Measurements from ENCODE around the gene ZKSCAN3.
"Not testable (repeated sequence)": the region's sequence is repeated elsewhere in the genome, so short reads cannot be mapped to it uniquely, and the experiment has no call there.

The ZKSCAN3 gene

GRCh38 chr6:28349892-28350737, at the start of gene ZKSCAN3:
TSS of gene ZKSCAN3 (plus strand) at chr6:28349947. CDS start at chr6:28359587, 9,640 bp downstream.
- DNase-seq (ENCODE audit: low read depth), result peak; percentile 68

DNA sequence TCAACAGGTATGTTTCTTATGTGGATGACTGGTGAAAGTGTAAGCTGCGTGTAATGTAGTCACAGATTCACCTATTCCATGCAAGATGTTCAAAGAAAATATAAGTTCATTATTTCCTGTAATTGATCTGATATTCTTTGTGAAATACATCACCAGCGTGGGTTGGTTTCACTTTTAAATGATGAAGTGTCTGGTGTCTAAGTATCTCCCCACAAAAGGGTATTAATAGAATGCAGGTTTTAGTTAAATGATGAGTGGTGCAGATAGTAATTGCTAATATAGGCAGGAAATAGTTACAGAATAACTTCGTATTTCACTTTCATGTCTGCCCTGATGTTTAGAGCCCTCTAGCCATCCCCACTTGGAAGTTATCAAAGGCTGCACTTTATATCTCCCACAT, 46.2 kb upstream of the ZKSCAN3 start:
- no peak for DNase-seq (ENCODE audit: low read depth)

- DNase-seq (ENCODE audit: low read depth), result not testable (repeated sequence)
Measured at GRCh38 chr6:28306363-28306762, 43.4 kb upstream of the ZKSCAN3 start.

DNA sequence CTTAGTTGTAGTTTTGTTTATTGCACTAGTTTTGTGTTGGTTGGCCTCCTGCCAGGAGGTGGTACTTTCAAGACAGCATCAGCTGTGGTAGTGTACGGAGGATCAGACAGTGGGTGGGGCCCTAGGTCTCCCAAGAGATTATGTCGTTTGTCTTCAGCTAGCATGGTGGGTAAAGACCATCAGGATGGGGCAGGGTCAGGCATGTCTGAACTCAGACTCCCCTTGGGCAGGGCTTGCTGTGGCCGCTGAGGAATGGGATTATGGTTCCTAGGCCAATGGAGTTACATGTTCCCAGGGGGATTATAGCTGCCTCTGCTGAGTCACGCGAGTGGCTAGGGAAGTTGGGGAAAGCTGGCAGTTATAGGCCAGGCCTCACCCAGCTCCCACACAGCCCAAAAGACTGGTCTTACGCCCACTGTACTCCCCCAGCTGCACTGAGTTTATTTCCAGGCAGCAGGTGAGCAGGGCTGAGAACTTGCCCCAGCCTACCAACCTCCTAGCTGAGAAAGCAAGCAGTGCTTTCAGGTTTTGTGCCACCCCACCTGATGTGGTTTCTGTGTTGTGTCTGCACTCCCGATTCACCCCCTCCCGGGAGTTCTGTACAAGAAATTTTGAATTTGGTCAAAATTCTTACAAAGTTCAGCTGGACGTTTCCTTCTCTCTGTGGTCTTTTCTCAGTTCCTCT, 38.5 kb upstream of the ZKSCAN3 start:
- no peak for DNase-seq (ENCODE audit: low read depth)

DNA sequence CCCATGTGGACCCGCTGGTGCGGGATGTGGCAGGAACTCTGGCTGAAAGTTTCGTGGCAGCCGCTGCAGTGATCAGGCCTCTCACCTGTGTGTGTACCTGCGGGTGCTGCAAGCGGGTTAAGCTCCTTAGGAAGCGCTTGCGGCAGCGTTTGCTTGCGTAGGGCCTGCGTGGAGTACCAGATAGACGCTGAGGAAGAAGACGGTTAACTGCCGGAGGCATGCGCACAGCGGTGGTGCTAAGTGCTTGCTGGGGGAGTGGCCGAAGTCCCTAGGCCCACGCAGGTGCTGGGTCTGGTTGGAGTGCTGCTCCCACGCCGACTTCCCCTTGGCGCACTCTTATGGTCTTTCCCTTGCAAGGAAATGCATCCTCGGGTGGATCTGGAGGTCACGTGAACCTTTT, 36.8 kb upstream of the ZKSCAN3 start:
- DNase-seq (ENCODE audit: low read depth), result no peak

- no peak for DNase-seq (ENCODE audit: low read depth)
Measured at GRCh38 chr6:28315628-28316027, 34.1 kb upstream of the ZKSCAN3 start.

GRCh38 chr6:28317866-28318265, 31.9 kb upstream of the ZKSCAN3 start:
- DNase-seq (ENCODE audit: low read depth), result not testable (repeated sequence)

GRCh38 chr6:28322661-28323060, 27.1 kb upstream of the ZKSCAN3 start:
- no peak for DNase-seq (ENCODE audit: low read depth)

DNA sequence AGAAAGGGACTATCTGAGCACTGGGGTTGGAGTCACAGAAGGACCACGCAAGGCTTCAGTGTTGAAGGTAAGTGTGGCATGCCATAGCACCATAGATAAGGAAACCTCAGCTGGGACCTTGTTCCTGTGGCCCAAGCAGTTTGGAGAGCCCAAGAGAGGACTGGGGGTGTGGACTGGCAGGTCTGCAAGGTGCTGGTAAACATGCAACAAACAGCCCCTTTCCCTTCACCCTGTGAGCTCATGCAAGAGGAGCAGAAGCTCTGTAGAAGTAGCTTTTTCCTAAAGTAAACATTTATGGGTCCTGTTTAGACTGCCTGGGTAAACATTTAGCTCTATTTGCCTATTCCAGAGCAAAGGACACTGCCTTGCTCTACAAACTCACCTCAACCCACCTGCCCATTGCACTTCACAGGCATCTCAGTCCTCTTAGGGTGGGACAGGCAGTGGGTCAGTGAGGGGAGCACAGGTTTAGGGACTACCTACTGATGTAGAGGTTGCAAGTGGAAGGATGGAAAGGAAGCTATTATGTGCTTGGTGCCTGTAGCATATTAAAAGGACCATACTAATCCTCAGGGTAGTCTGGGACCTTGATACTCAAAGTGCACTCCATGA, 25.8 kb upstream of the ZKSCAN3 start:
- no peak for DNase-seq (ENCODE audit: low read depth)

DNA sequence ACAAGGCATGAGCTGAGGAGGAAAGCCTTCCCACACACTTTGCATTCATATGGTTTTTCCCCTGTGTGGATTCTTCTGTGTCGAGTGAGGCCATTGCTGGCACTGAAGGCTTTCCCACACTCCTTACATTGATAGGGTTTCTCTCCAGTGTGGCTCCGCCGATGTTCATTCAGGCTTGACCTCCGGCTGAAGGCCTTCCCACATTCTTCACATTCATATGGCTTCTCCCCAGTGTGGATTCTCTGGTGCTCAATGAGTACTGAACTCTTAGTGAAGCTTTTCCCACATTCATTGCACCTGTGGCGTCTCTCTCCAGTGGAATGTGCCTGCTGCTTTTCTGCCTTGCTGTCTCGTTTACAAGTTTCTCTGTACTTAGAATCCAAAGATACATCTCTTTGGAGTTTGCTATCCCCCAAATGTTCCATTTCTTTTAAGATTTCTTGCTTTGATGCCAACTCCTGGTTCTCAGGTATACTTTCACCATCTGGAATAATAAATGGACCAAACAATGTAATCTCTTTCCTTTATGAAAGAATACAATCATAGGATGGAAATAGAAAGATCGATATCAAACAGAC, 23.3 kb upstream of the ZKSCAN3 start:
- DNase-seq (ENCODE audit: low read depth), result no peak

DNA sequence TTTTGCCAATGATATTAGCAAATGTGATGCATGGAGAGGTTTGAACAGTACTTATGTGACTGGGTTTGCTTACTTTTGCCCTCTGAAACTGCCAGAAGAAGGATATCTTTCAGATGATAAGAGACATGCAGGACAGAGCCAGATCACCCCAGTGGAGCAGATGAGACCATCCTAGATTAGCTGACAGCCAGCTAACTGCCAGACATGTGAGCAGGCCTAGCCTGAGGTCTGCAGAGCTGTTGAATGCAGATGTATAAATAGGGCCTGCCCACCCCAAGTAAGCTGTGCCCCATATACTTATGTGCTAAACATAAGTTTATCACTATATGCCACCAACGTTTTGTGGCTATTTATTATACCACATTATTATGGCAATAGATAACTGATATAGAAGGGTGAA, 19.7 kb upstream of the ZKSCAN3 start:
- no peak for DNase-seq (ENCODE audit: low read depth)

DNA sequence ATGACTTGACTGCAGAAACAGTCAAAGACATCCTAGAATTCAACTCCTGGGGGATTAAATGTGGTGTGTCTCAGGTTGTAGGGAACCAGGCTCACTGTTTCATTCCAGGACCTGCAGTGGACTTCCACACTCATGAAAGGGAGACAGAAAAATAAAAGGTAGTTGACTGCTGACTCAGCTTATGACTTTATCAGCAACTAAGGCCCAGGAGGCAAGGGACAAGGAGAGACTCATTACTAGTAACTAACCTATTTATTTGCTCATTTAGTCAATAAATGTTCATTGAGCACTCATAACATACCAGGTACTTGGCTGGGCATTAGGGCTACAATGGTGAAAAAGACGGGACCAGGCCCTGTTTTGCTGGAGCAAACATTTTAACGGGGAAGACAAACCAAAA, 16.7 kb upstream of the ZKSCAN3 start:
- DNase-seq (ENCODE audit: low read depth), result no peak

DNA sequence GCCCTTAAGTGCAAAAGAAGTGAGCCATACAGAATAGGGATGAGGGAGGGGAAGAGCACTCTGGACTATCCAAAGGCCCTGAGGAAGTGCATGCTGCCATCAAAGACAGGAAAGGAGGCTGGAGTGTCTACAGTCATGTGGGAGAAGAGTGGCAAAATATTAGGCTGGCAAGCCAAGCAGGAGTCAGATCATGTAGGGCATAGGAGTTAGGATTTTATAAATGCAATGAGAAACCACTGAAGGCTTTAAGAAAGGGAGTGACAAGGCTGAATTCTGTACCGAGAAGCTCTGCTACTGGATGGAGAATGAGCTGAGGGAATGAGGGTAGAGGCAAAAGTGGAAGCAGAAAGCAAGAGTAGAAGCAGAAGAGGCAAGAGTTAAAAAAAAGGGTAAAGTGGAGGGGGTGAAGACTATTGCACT, 16.1 kb upstream of the ZKSCAN3 start:
- no peak for DNase-seq (ENCODE audit: low read depth)

DNA sequence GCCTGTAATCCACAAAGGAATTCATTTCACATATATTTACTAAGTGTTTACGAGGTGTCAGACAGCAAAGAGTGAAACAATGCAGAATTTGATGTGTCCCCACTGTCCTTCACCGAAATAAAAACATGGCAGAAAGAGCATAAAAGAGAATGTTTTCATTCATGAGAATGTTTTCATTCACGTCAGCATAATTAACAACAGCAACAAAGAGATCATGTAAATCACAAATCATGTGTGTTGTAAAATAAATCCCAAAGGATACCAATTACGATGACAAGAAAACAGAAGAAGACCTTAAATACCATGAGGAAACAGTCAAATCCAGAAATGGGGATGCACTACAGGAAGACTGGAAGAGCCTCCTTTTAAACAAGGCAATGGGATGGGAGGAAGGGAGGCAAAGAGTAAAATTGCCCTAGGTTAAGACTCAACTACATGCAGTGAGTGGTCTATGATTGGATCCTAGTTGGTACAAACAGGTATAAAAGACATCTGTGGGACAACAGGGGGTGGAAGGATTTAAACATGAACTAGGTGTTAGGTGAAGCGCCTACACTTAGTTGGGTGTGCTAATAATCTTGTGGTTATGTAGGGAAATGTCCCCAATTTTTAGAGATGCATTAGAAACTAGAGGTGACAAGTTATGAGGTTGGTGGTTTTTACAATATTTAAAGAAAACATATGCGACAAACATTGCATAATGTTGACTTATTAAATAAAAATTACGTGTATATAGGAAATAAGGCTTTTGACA, 15.3 kb upstream of the ZKSCAN3 start:
- DNase-seq (ENCODE audit: low read depth), result no peak

DNA sequence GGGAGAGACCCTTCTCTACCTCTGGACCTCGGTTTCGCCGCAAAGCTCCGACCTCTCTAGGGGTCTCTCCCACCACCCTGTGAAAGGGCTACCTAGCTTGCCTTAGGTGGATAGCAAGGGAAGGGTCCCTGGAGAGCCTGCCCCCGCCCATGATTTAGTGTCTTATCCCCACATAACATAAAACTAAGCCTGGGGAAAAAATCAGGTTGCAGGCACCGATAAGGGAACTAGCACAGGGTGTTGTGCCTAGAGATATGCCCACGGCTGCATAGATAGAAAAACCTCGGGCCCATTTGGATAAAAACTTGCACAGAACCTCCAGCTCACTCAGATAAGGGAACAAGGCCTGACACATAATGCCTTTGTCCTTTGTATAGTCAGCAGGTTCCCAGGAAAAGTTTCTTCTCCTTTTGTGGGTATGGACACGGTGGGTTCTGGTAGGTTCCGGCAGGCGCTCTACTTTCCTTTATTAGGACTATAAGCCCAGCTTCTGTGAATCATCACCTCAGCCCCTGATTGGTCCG, 14.6 kb upstream of the ZKSCAN3 start:
- no peak for DNase-seq (ENCODE audit: low read depth)

- peak; percentile 94 for DNase-seq (ENCODE audit: low read depth)
Measured at GRCh38 chr6:28335564-28336283, 14.0 kb upstream of the ZKSCAN3 start, which contains the start of gene ZSCAN31. TSS of gene ZSCAN31 (minus strand) at chr6:28336148. CDS start at chr6:28329683, 6,465 bp downstream.

DNA sequence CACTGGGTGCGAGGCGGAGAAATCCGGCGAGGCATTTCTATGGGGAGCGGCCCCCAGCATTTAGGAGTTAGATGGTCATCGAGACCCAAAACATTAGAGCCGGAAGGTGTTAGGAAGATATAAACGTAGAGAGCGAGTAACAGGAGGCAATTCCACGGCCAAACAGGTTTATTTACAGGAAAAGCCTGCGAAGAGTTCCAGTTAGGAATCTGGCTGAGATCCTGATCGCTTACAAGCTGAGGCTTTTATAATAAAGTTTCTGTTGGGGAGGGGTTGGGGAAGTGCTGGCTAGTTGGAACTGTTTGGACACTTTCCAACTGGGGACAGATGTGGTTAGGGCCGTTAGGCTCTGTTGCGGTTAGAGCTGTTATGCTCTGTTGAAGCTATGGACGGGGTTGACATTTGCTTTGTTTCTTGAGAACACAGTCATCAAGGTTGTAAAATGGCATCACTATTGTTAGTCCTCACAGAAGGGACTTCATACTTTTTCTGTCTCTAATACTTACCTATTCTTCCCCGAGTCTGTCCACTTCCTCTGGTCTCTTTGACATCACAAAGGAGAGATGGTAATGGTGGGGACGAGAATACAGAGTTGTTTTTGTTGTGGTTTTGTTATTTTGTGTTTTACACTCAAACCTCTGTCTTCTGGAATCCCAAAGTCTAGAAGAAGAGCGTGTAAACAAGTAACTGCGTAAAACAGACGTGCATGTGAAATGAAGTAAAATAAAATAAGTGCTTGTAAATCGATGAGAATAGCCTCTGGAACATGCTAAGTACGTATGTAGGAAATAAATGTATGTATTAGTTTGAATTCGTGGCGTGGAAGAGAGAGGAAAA, 13.2 kb upstream of the ZKSCAN3 start:
- DNase-seq (ENCODE audit: low read depth), result peak; percentile 16

DNA sequence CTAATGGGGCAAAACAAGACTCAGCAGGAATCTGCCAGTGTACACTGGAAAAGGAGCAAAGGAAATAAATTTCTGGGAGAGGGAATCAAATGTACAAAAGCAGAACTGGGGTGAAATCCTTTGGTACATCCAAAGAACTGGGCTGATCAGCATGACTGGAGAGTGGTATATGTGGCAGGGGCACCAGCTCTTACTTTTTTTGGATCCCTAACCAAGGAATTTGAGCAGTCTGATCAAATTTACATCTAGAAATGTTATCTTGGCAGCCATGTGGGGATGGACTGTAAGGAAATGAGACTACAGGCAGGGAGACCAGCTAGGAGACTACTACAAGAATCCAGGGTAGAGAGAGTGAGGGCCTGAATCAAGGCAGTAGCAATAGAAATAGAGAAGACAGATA, 12.6 kb upstream of the ZKSCAN3 start:
- no peak for DNase-seq (ENCODE audit: low read depth)

DNA sequence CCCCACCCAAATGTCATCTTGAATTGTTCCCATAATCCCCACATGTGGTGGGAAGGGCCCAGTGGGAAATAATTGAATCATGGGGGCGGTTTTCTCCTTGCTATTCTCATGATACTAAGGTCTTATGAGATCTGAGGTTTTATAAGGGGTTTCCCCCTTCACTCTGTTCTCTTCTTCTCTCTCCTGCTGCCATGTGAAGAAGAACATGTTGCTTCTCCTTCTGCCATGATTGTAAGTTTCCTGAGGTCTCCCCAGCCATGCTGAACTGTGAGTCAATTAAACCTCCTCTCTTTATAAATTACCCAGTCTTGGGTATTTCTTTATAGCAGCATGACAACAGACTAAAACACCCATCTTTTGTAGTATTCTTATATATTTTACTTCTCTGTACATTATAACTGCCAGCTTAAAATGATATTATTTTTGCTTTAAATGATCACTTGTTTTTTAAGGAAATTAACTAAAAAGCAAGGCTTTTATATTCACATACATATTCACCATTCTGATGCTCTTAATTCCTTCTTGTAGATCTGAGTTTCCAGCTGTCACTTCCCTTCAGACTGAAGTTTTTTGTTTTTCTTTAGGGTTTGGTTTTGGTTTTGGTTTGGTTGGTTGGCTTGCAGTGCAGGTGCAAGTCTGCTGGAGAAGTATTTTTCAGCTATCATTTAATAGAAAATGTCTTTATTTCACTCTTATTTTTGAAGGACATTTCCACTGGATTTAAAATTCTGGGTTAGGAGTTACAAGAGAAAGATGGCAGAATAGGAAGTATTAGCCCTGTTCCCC, 9.2 kb upstream of the ZKSCAN3 start:
- no peak for DNase-seq (ENCODE audit: low read depth)
